ENCODE measurements around the gene CDC25A.
"Not testable (repeated sequence)": the region's sequence is repeated elsewhere in the genome, so short reads cannot be mapped to it uniquely, and the experiment has no call there.

CDC25A gene

GRCh38 chr3:48140936-48141603 is 47.1 kb downstream of the CDC25A start:
- no peak for DNase-seq (ENCODE audit: low spot score)

- no peak for DNase-seq (ENCODE audit: low spot score)
Measured at GRCh38 chr3:48140336-48140757, 47.9 kb downstream of the CDC25A start.

- DNase-seq (ENCODE audit: low spot score) = no peak
Measured at GRCh38 chr3:48137425-48137999, 50.7 kb downstream of the CDC25A start.

- no peak for DNase-seq (ENCODE audit: low spot score)
Measured at GRCh38 chr3:48135552-48136495, 52.4 kb downstream of the CDC25A start.

- DNase-seq (ENCODE audit: low spot score) = peak; percentile 81
Measured at GRCh38 chr3:48130321-48130904, 57.8 kb downstream of the CDC25A start.

GRCh38 chr3:48129921-48130320 is 58.3 kb downstream of the CDC25A start:
- no peak for DNase-seq (ENCODE audit: low spot score)

- DNase-seq (ENCODE audit: low spot score) = no peak
Measured at GRCh38 chr3:48128774-48129173, 59.4 kb downstream of the CDC25A start.

- DNase-seq (ENCODE audit: low spot score) = no peak
Measured at GRCh38 chr3:48125886-48126622, 62.2 kb downstream of the CDC25A start.

GRCh38 chr3:48125013-48125705 is 63.1 kb downstream of the CDC25A start:
- DNase-seq (ENCODE audit: low spot score) = peak; percentile 71

- no peak for DNase-seq (ENCODE audit: low spot score)
Measured at GRCh38 chr3:48123346-48123745, 64.9 kb downstream of the CDC25A start.

- no peak for DNase-seq (ENCODE audit: low spot score)
Measured at GRCh38 chr3:48122504-48122903, 65.7 kb downstream of the CDC25A start.

GRCh38 chr3:48120223-48120622 is 68.0 kb downstream of the CDC25A start:
- DNase-seq (ENCODE audit: low spot score) = no peak

GRCh38 chr3:48119505-48120193 is 68.6 kb downstream of the CDC25A start:
- peak; percentile 68 for DNase-seq (ENCODE audit: low spot score)

- DNase-seq (ENCODE audit: low spot score) = no peak
Measured at GRCh38 chr3:48118928-48119327, 69.3 kb downstream of the CDC25A start.

- no peak for DNase-seq (ENCODE audit: low spot score)
Measured at GRCh38 chr3:48118322-48118721, 69.9 kb downstream of the CDC25A start.

- DNase-seq (ENCODE audit: low spot score) = no peak
Measured at GRCh38 chr3:48112813-48113212, 75.4 kb downstream of the CDC25A start.

- DNase-seq (ENCODE audit: low spot score) = not testable (repeated sequence)
Measured at GRCh38 chr3:48112108-48112791, 76.0 kb downstream of the CDC25A start.

- DNase-seq (ENCODE audit: low spot score) = no peak
Measured at GRCh38 chr3:48110463-48110862, 77.8 kb downstream of the CDC25A start.

- DNase-seq (ENCODE audit: low spot score) = no peak
Measured at GRCh38 chr3:48107227-48107626, 81.0 kb downstream of the CDC25A start.

All from GM03348 (cell line).